Globus pallidus (tissue), 1 donor: Measurements from ENCODE around the gene GALNT9.

Experiments
- DNase-seq: peaks from one replicate; pipeline ENCODE4 v3.0.0-alpha.2; 2015; ENCODE audit warnings: low spot score

The GALNT9 gene

GRCh38 chr12:132325733-132326130 lies 3.7 kb downstream of the GALNT9 start:
- no peak for DNase-seq

GRCh38 chr12:132324841-132325732 lies 4.3 kb downstream of the GALNT9 start:
- no peak for DNase-seq

- no peak for DNase-seq
These were observed 5.2 kb downstream of the GALNT9 start for GRCh38 chr12:132324173-132324572.

GRCh38 chr12:132323171-132324010 lies 6.0 kb downstream of the GALNT9 start:
- no peak for DNase-seq

- no peak for DNase-seq
These were observed 6.9 kb downstream of the GALNT9 start for GRCh38 chr12:132322206-132323132.

GRCh38 chr12:132321321-132322118 lies 7.9 kb downstream of the GALNT9 start:
- DNase-seq = no peak

- no peak for DNase-seq
These were observed 8.6 kb downstream of the GALNT9 start for GRCh38 chr12:132320767-132321211.

- no peak for DNase-seq
These were observed 9.3 kb downstream of the GALNT9 start for GRCh38 chr12:132319991-132320570.

GRCh38 chr12:132319359-132319950 lies 9.9 kb downstream of the GALNT9 start:
- no peak for DNase-seq

GRCh38 chr12:132318618-132319033 lies 10.8 kb downstream of the GALNT9 start:
- no peak for DNase-seq

GRCh38 chr12:132318135-132318534 lies 11.3 kb downstream of the GALNT9 start:
- DNase-seq = no peak

GRCh38 chr12:132317233-132317938 lies 12.0 kb downstream of the GALNT9 start:
- no peak for DNase-seq

GRCh38 chr12:132316497-132317232 lies 12.7 kb downstream of the GALNT9 start:
- DNase-seq = no peak

- DNase-seq = no peak
These were observed 13.4 kb downstream of the GALNT9 start for GRCh38 chr12:132315951-132316350.

GRCh38 chr12:132315507-132315906 lies 13.9 kb downstream of the GALNT9 start:
- DNase-seq = no peak

- no peak for DNase-seq
These were observed 14.7 kb downstream of the GALNT9 start for GRCh38 chr12:132314516-132315233.

- DNase-seq = no peak
These were observed 15.4 kb downstream of the GALNT9 start for GRCh38 chr12:132314035-132314434.

GRCh38 chr12:132313182-132313581 lies 16.2 kb downstream of the GALNT9 start:
- no peak for DNase-seq
